Measurements from ENCODE around the gene PKP2. TPM values are rescaled to one million over a fixed set of nuclear protein-coding genes. Genes with fewer than 3 reads are reported as not detected.

The PKP2 gene
- polyA plus RNA-seq, 6 donors from 2014 or later = not detected

DNA sequence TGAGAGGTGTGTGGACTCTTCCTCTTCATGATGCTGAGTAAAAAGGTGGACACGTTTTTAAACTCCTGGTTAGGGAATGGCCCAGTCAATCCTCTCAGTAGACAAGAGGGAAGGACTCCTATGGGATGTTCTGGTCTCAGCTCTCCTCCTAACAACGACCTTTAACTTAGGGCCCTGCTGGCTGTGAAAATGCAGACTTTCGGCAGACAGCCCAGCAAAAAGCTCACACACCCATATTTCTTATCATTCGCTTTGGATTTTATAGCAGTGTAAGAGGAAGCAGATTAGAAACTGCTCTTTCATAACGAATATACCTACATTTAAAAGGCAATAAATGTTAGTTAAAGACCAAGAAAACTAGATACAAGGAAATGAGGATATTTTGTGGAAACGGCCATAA lies 122.9 kb downstream of the PKP2 start:
- ATAC-seq (ENCODE audit: low read depth in 2 of 2) (no peak), DNase-seq (no peak)
- Mint-ChIP-seq H3K27me3 (peaks cover 36 to 53% (median 50%) of the 10 kb centered on the region in 3 donors), H3K4me1 (no peaks in the 10 kb centered on the region), H3K36me3 (no peaks in the 10 kb centered on the region), H3K27ac (no peak overlapping the region), H3K4me3 (no peak overlapping the region), H3K9me3 (no peaks in the 10 kb centered on the region)

DNA sequence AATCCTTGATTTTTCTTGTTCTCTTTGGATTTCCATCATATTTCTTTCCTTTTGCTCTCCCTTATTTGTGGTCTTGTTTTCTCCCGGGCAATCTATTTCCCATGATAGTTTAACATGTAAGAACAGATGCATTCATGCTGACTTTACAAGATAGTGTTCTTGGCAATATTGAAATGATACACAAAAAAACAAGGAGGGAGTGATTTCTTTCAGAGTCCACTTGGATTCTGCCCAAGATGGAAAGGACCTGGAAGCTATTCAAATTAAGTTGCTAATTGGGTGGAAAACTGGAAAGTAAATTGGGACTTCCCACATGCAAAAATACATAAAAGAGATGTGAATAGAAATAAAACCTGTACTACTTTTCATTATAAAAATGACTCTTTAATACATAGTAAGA lies 126.4 kb downstream of the PKP2 start:
- DNase-seq (no peak), ATAC-seq (ENCODE audit: low read depth in 2 of 2) (no peak)
- Mint-ChIP-seq H3K9me3 (no peaks in the 10 kb centered on the region), H3K36me3 (no peaks in the 10 kb centered on the region), H3K4me3 (no peak overlapping the region), H3K4me1 (no peaks in the 10 kb centered on the region), H3K27me3 (peaks cover 32 to 55% (median 46%) of the 10 kb centered on the region in 3 donors), H3K27ac (no peak overlapping the region)

DNA sequence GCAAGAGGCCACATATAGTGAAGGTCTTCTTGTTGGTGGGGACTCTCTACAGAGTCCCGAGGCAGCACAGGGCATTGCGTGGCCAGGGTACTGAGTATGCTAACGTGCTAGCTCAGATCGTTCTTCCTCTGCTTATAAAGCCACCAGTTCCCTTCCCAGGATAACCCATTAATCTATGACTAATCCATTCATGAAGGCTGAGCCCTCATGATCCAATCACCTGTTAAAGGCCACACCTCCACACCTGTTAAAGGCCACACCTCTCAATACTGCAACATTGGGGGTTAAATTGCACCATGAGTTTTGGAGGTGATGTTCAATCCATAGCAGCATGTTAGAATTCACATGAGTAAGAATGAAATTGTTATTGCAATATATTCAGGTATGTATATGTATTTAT lies 128.1 kb downstream of the PKP2 start:
- H3K27me3 Mint-ChIP-seq = peaks cover 26 to 49% (median 41%) of the 10 kb centered on the region in 3 donors
- DNase-seq (no peak), ATAC-seq (ENCODE audit: low read depth in 2 of 2) (no peak)
- H3K36me3 Mint-ChIP-seq = no peaks in the 10 kb centered on the region
- no peak overlapping the region for H3K4me3 Mint-ChIP-seq
- no peaks in the 10 kb centered on the region for H3K9me3 Mint-ChIP-seq
- no peak overlapping the region for H3K27ac Mint-ChIP-seq
- H3K4me1 Mint-ChIP-seq = no peaks in the 10 kb centered on the region

DNA sequence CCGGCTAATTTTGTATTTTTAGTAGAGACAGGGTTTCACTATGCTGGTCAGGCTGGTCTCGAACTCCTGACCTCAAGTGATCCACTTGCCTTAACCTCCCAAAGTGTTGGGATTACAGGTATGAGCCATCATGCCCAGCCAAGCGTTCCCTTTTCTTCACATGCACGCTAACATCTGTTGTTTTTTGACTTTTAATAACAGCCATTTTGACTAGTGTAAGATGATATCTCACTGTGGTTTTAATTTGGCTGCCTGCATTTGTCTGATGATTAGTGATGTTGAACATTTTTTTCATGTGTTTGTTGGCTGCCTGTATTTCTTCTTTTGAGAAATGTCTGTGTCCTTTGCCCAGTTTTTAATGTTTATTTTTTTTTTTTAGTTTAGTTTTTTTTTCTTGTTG lies 130.7 kb downstream of the PKP2 start:
- no peaks in the 10 kb centered on the region for H3K36me3 Mint-ChIP-seq
- DNase-seq = no peak

DNA sequence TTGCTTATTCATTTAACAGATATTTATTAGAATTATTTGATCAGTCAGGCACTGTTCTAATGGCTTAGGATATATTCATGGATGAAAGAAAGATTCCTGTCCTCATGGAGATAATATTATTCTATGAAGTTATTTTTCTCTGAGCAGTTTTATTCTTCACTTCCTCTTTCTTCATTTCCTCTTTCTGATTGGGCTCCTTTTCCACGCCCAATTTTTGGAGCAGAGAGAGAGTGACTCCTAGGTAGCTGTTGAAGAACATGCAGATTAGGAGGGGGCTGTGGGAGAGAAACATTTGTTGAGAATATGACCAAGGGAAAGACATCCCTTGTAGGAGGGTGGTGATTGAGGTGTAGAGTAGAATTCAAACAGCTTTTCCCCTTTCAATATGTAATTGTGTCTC lies 134.9 kb downstream of the PKP2 start:
- H3K27me3 Mint-ChIP-seq = peaks cover 0 to under 1% (median under 1%) of the 10 kb centered on the region in 3 donors
- peak overlapping the region in 2 of 8 donors; percentile 26 to 51 for H3K4me3 Mint-ChIP-seq
- peak overlapping the region in 4 of 6 donors; percentile 1 to 85 (median 30) for H3K27ac Mint-ChIP-seq
- peak; percentile 33 for DNase-seq
- peak; percentile 74 to 84 for ATAC-seq (ENCODE audit: low read depth in 2 of 2)
- H3K36me3 Mint-ChIP-seq = no peaks in the 10 kb centered on the region
- peaks cover 12 to 20% (median 13%) of the 10 kb centered on the region in 3 donors for H3K4me1 Mint-ChIP-seq
- no peaks in the 10 kb centered on the region for H3K9me3 Mint-ChIP-seq

More for the DNA sequence above, 130.7 kb downstream of the PKP2 start:
- no peak overlapping the region for H3K27ac Mint-ChIP-seq
- no peak overlapping the region for H3K4me3 Mint-ChIP-seq
- H3K4me1 Mint-ChIP-seq = peaks cover 12 to 20% (median 13%) of the 10 kb centered on the region in 3 donors
- no peaks in the 10 kb centered on the region for H3K9me3 Mint-ChIP-seq
- no peak for ATAC-seq (ENCODE audit: low read depth in 2 of 2)
- peaks cover 20 to 38% (median 26%) of the 10 kb centered on the region in 3 donors for H3K27me3 Mint-ChIP-seq

DNA sequence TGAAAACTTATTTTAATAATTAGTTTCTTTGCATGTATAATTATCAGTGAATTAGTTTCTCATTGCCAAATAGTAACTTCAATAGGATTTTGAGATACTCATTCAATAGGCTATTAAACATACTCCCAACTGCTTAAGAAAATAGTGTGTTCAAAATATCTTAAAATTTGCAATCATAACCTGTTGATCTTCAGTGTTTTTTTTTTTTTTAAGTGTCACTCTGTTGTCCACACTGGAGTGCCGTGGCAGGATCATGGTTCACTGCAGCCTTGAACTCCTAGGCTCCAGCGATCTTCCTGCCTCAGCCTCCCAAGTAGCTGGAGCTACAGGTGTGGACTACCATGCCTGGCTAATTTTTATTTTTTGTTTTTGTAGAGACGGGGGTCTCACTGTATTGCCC lies 139.4 kb downstream of the PKP2 start:
- Mint-ChIP-seq H3K9me3 (no peaks in the 10 kb centered on the region), H3K4me1 (peaks cover 26 to 33% (median 30%) of the 10 kb centered on the region in 3 donors), H3K36me3 (no peaks in the 10 kb centered on the region), H3K4me3 (peak overlapping the region in 1 of 8 donors; percentile 95), H3K27me3 (no peaks in the 10 kb centered on the region), H3K27ac (no peak overlapping the region)
- DNase-seq = no peak
- ATAC-seq (ENCODE audit: low read depth in 2 of 2) = no peak

DNA sequence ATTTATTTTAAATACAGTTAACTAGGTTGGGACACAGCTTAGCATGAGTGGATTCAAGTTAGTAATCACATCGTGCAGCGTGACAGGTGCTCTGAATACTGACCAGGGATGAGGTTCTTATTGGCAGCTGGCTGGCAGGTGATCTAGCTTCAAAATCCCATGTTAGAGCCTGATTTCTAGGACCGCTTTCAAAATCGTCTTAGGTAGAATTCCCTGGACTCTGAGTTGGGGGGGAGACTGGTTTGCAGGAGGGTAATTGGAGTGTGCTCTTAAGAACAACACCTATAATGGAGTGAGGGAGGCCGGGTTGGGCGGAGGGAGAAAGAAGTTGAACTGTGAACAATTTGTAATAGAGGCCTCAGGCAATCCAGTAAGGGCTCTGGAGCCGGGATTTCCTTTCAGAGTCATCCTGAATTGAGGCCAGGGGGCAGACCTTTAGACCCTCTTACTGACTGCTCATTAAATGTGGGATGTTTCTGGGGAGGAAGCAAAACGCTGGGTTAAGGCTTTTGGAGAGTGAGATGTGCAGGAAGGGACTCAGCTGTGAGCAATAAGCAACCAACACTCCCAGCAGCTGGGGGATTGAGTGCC lies 140.0 kb downstream of the PKP2 start:
- Mint-ChIP-seq H3K9me3 (no peaks in the 10 kb centered on the region), H3K36me3 (no peaks in the 10 kb centered on the region), H3K27ac (peak overlapping the region in 5 of 6 donors; percentile 75 to 96 (median 82)), H3K4me1 (peaks cover 20 to 27% (median 24%) of the 10 kb centered on the region in 3 donors), H3K4me3 (peak overlapping the region; percentile 90 to 97 (median 95)), H3K27me3 (no peaks in the 10 kb centered on the region)
- DNase-seq (no peak), ATAC-seq (ENCODE audit: low read depth in 2 of 2) (no peak)

DNA sequence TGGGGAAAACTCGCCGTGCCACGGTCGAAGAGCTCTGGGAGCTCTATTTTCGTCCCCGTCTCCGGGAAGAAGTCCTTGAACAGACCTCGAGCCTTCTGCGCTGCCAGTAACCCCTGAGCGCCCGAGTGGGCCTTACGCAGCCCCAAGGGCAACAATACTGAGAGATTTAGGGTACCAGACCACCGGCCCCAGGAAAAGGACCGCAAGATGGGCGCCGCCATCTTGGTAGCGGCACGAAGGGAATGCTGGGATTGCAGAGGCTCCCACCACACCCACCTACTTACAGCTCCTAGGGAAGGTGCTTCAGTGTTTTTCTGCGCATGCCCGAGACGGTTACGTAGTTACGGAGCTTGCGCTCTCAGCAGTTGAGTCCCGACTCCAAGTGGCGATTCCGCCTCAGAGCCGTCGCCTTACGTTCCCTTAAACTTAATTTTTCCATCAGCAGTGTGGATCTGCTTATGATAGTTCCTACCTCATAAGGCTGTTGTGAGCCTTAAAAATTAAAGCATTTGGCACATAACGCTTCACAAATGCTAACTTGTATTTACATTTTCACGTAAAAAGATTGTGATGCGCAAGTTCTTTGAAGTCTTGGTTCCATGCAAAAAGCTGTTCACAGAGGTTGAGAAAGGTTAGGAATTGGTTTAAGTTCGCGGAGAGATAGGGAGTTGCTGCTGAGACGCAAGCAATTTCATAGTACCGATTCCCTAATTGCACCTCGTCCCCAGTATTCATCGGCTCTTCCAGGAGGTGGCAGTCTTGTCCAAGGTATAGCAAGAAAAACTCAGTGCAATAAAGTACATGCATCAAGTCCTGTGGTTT lies 140.7 kb downstream of the PKP2 start, which contains the start of gene YARS2:
Gene YARS2, minus strand, starts transcription at position 244 of the 822 bp plus-strand sequence. Its CDS starts 23 bp downstream, at position 221.
- H3K4me1 Mint-ChIP-seq = peaks cover 15 to 20% (median 17%) of the 10 kb centered on the region in 3 donors
- H3K9me3 Mint-ChIP-seq = no peaks in the 10 kb centered on the region
- ATAC-seq (ENCODE audit: low read depth in 2 of 2) (peak; percentile 80), DNase-seq (peak; percentile 70)
- H3K4me3 Mint-ChIP-seq = peak within 1 kb of the TSS; percentile 90 to 97 (median 95)
- H3K36me3 Mint-ChIP-seq = no peaks in the 10 kb centered on the region
- peak within 1 kb of the TSS; percentile 81 to 96 (median 89) for H3K27ac Mint-ChIP-seq
- no peaks in the 10 kb centered on the region for H3K27me3 Mint-ChIP-seq

DNA sequence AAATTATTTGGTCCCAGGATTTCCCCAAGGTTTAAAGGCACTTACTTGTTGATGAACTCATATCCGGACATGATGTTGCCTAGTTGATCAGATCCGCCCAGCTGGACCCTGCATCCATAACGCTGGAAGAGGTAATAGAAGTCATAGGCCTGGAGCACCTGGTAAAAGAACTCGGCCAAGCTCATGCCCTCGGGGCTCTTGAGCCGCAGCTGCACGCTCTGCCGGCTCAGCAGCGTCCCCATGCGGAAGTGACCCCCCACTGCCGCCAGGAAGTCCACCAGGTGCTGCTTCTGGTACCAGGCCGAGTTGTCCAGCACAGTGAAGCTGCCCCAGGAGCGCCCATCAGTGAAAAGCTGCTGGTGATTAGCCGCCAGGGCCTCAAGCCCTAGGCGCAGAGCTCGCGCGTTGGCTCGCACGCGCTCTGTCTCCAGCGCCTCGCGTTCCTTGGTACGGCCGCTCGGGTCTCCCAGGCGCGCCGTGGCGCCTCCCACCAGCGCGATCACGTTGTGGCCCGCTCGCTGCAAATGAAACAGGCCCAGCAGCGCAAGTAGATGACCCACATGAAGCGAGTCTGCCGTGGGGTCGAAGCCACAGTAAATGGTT lies 141.4 kb downstream of the PKP2 start:
- Mint-ChIP-seq H3K27me3 (no peaks in the 10 kb centered on the region), H3K36me3 (no peaks in the 10 kb centered on the region), H3K9me3 (no peaks in the 10 kb centered on the region), H3K27ac (peak overlapping the region; percentile 81 to 96 (median 89)), H3K4me1 (peaks cover 15 to 20% (median 17%) of the 10 kb centered on the region in 3 donors), H3K4me3 (peak overlapping the region; percentile 90 to 97 (median 95))
- DNase-seq (peak; percentile 65), ATAC-seq (ENCODE audit: low read depth in 2 of 2) (peak; percentile 66 to 67)

DNA sequence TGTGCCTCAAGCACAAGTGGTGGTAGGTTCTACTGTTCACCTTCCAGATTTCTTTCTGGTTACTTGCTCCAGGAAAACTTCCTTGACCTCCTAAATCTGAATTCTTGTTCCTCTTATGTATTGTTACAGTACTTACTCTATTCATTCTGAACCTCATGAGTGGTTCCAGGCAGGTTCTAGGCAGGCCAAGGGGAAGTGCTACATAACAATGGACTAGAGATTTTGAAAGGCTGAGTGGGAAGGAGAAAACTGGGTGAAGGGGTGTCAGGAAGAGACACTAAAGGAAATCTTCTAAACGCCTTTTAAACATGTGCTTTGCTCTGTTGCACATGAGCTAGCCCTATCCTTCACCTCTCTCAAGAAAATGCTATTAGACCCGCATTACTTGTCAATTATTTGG lies 142.5 kb downstream of the PKP2 start:
- Mint-ChIP-seq H3K27ac (peak overlapping the region; percentile 55 to 96 (median 76)), H3K36me3 (no peaks in the 10 kb centered on the region), H3K9me3 (no peaks in the 10 kb centered on the region), H3K4me1 (peaks cover 15 to 20% (median 17%) of the 10 kb centered on the region in 3 donors), H3K4me3 (peak overlapping the region; percentile 83 to 97 (median 94)), H3K27me3 (no peaks in the 10 kb centered on the region)
- ATAC-seq (ENCODE audit: low read depth in 2 of 2) = no peak
- DNase-seq = no peak

DNA sequence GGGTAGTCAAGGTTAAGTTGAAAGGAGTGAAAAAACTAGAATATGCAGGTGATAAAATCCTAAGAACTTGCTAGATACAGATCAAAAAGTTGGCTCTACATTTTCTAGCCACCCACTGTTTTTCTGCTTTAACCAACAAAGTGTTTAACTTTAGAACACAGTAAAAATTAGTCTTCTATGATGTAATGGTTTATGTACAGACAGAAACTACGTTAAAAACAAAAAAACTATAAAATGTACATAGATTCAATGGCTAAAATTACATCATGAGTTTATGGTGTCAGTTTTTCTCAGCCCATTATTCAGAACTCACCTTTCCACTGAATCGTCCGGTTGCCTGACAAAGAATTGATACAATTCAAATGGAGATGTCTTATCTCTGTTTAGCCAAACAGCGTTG lies 143.0 kb downstream of the PKP2 start:
- ATAC-seq (ENCODE audit: low read depth in 2 of 2) = no peak
- H3K27ac Mint-ChIP-seq = peak overlapping the region in 3 of 6 donors; percentile 5 to 96 (median 87)
- peaks cover 15 to 20% (median 17%) of the 10 kb centered on the region in 3 donors for H3K4me1 Mint-ChIP-seq
- H3K27me3 Mint-ChIP-seq = no peaks in the 10 kb centered on the region
- DNase-seq = no peak
- no peaks in the 10 kb centered on the region for H3K9me3 Mint-ChIP-seq
- H3K4me3 Mint-ChIP-seq = peak overlapping the region in 4 of 8 donors; percentile 35 to 97 (median 96)
- no peaks in the 10 kb centered on the region for H3K36me3 Mint-ChIP-seq

DNA sequence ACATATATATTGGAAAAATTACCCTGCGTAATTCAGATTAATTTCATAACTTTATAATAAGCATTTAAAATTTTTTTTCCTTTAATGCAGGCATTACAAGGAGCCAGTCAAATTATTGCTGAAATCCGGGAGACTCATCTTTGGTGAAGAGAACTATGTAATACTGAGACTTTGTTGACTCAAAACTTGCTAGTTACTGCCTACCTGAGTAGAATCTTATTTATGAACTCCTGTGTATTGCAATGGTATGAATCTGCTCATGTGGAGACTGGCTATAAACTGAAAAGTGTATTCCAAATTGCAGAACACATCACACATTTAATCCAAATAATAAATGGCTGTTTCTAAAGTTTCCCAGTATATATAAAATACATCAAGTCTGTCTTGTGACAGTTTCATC lies 153.3 kb downstream of the PKP2 start:
- Mint-ChIP-seq H3K4me1 (peaks cover 0 to 4% (median 0%) of the 10 kb centered on the region in 3 donors), H3K9me3 (no peaks in the 10 kb centered on the region), H3K27me3 (no peaks in the 10 kb centered on the region), H3K4me3 (no peak overlapping the region), H3K36me3 (peaks cover 0 to 6% of the 10 kb centered on the region in 2 donors), H3K27ac (no peak overlapping the region)
- no peak for ATAC-seq (ENCODE audit: low read depth in 2 of 2)
- DNase-seq = no peak

DNA sequence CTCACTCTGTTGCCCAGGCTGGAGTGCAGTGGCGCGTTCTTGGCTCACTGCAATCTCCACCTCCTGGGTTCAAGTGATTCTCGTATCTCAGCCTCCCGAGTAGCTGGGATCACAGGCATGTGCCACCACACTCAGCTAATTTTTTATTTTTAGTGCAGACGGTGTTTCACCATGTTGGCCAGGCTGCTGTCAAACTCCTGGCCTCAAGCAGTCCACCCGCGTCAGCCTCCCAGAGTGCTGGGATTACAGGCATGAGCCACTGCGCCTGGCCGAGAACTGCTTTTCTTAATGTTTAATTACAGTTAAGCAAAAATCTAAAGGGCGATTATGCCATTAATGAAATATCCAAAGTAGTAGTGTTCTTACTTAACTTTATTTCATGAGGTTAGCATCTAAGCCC lies 154.4 kb downstream of the PKP2 start:
- no peaks in the 10 kb centered on the region for H3K9me3 Mint-ChIP-seq
- no peaks in the 10 kb centered on the region for H3K27me3 Mint-ChIP-seq
- no peaks in the 10 kb centered on the region for H3K4me1 Mint-ChIP-seq
- peak overlapping the region in 1 of 6 donors; percentile 52 for H3K27ac Mint-ChIP-seq
- H3K4me3 Mint-ChIP-seq = no peak overlapping the region
- ATAC-seq (ENCODE audit: low read depth in 2 of 2) (no peak), DNase-seq (no peak)
- H3K36me3 Mint-ChIP-seq = peaks cover 0 to 3% of the 10 kb centered on the region in 2 donors
